ENCODE measurements around the gene POLR2F.

DNA sequence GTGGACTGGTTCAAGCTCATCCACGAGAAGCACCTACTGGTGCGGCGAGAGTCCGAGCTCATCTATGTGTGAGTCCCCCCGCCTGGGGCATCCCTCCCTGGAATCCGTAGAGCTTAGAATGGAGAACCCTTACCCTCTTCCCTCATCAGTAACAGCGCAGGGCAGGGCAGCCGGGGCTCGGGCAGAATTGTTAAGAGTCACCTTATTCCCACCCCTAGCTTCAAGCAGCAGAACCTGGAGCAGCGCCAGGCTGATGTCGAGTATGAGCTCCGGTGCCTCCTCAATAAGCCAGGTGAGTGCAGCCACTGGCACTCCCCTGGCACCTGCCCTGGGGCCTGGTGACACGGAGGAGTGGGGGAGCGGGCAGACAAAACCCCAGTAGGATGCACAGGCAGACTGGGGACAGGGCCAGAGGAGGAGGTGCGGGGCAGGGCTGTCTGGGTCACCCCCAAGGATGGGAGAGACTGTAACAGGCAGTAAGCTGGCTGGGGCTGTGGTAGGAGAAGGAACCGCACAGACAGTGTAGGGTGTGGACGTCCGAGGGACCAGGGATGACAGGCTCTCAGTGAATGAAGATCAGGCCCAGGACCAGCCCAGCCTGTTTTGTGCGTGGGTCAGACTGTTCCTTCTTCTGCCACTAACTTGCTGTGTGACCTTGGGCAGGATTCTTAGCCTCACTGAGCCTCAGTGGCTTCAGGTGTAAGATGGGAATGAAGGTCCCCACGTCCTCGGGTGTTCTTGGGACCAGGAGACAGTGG is 20.5 kb upstream of the POLR2F start:
- TF ChIP-seq, protein P1, sequence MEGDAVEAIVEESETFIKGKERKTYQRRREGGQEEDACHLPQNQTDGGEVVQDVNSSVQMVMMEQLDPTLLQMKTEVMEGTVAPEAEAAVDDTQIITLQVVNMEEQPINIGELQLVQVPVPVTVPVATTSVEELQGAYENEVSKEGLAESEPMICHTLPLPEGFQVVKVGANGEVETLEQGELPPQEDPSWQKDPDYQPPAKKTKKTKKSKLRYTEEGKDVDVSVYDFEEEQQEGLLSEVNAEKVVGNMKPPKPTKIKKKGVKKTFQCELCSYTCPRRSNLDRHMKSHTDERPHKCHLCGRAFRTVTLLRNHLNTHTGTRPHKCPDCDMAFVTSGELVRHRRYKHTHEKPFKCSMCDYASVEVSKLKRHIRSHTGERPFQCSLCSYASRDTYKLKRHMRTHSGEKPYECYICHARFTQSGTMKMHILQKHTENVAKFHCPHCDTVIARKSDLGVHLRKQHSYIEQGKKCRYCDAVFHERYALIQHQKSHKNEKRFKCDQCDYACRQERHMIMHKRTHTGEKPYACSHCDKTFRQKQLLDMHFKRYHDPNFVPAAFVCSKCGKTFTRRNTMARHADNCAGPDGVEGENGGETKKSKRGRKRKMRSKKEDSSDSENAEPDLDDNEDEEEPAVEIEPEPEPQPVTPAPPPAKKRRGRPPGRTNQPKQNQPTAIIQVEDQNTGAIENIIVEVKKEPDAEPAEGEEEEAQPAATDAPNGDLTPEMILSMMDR (IDR thresholded peaks at IDR 0.05), result no peak
- no peak for TF ChIP-seq POLR2A (IDR thresholded peaks at IDR 0.05)
